ENCODE measurements around the gene SLC25A13. TPM values are rescaled to one million over a fixed set of nuclear protein-coding genes. Genes with fewer than 3 reads are reported as not detected.

SLC25A13 gene
- total and polyA plus RNA-seq, 9 of the 15 experiments (the other 6 are each of a cell fraction or from before 2014, with no cell fraction given), result 21.4 to 80.2 (median 58.7) TPM

DNA sequence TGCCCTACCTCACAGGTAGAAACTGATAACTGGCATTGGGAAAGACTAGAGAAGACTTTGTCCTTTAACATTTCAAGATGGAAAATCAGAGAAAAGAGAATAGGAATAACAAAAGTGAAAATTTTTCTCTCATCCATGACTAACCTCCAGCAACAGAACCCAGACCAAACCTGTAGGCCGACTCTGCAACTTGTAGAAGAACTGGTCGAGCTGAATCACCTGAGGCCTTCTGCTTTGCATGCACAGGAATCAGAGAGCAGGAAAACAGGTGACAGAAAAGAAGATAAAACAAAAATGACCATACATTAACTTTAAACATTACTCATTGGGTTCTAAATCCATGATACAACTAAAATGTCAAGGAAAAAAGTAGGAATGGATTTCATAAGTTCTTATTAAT lies 137.1 kb downstream of the SLC25A13 start:
- BruUV-seq (replicated peaks), result no TSS peak
- FAIRE-seq (no peak), ATAC-seq (no peak), DNase-seq (ENCODE audit: extremely low read depth in 1 of 4, low spot score in 3 of 4) (no peak)
- no peak overlapping the region for H3K27ac ChIP-seq (ENCODE audit: extremely low read depth, low read depth, low read length)
- intact Hi-C loops (cut with micrococcal nuclease) (no loop called here), in situ Hi-C loops (cut with MboI) (no loop called here)
- no peak overlapping the region for H3K4me3 ChIP-seq
- no peaks in the 10 kb centered on the region for H3K27me3 ChIP-seq (ENCODE audit: control insufficient read depth in 2 of 2, insufficient read depth in 2 of 2, low read length in 2 of 2)
- no peak overlapping the region for H2AFZ ChIP-seq (ENCODE audit: low read depth, low read length)
- no peaks in the 10 kb centered on the region for H3K9me1 ChIP-seq (ENCODE audit: control insufficient read depth, insufficient read depth, low read length)
- H4K20me1 ChIP-seq (replicated peaks; ENCODE audit: control insufficient read depth, insufficient read depth, low read length), result no peaks in the 10 kb centered on the region
- no peak overlapping the region for H3K9ac ChIP-seq (ENCODE audit: insufficient read depth in 1 of 2, low read depth in 2 of 2, low read length in 2 of 2)
- H3K79me2 ChIP-seq (ENCODE audit: control insufficient read depth, insufficient read depth, low read length), result no peaks in the 10 kb centered on the region
- ChIA-PET CTCF (ENCODE audit: low intra/inter-chr PET ratio) (no interaction called here), POLR2A (interaction anchor here (1.0 kb wide), 1 partner anchor 10 kb away, joined by 3 read pairs; no protein-coding TSS in a partner anchor)
- H3K36me3 ChIP-seq (ENCODE audit: control insufficient read depth, insufficient read depth, low read length), result peaks cover 63% of the 10 kb centered on the region; the same call in 2 of the 3 replicates
- no peaks in the 10 kb centered on the region for H3K9me3 ChIP-seq (replicated peaks; ENCODE audit: control insufficient read depth, insufficient read depth, low read depth, low read length)
- H3K4me1 ChIP-seq (replicated peaks in 1 of 2; ENCODE audit: control insufficient read depth in 2 of 2, insufficient read depth in 2 of 2, low read length in 2 of 2), result no peaks in the 10 kb centered on the region
- no peak overlapping the region for H3K4me2 ChIP-seq (ENCODE audit: insufficient read depth, low read length)
- WGBS (ENCODE audit: insufficient coverage, low coverage, missing lambda C conversion rate), result 87% methylated on average over 2 of the region's 2 CpGs
- TF ChIP-seq CBFA2T3 (IDR thresholded peaks at IDR 0.05) (no peak), TAF1 (IDR thresholded peaks at IDR 0.05; ENCODE audit: control insufficient read depth, extremely low read depth, insufficient read depth, low read length, severe bottlenecking) (no peak), ZNF263 (CRISPR knock-in tag; IDR thresholded peaks at IDR 0.05; ENCODE audit: borderline replicate concordance) (no peak), SREBF1 (IDR thresholded peaks at IDR 0.05; ENCODE audit: borderline replicate concordance, low read depth, low read length) (no peak), WHSC1 (IDR thresholded peaks at IDR 0.05; ENCODE audit: low read length) (no peak), FOXJ2 (tag; IDR thresholded peaks at IDR 0.05) (no peak), CUX1 (CRISPR knock-in tag; IDR thresholded peaks at IDR 0.05) (no peak), HOXB6 (CRISPR knock-in tag; IDR thresholded peaks at IDR 0.05; ENCODE audit: borderline replicate concordance) (no peak), CHD4 (IDR thresholded peaks at IDR 0.05; ENCODE audit: insufficient read depth, insufficient replicate concordance, low read depth, low read length, poor library complexity, severe bottlenecking) (no peak), ZNF780A (CRISPR knock-in tag; IDR thresholded peaks at IDR 0.05) (no peak), BCOR (IDR thresholded peaks at IDR 0.05) (no peak), TCFL5 (CRISPR knock-in tag; conservative IDR thresholded peaks at IDR 0.05) (no peak)
- TF ChIP-seq, protein P1, sequence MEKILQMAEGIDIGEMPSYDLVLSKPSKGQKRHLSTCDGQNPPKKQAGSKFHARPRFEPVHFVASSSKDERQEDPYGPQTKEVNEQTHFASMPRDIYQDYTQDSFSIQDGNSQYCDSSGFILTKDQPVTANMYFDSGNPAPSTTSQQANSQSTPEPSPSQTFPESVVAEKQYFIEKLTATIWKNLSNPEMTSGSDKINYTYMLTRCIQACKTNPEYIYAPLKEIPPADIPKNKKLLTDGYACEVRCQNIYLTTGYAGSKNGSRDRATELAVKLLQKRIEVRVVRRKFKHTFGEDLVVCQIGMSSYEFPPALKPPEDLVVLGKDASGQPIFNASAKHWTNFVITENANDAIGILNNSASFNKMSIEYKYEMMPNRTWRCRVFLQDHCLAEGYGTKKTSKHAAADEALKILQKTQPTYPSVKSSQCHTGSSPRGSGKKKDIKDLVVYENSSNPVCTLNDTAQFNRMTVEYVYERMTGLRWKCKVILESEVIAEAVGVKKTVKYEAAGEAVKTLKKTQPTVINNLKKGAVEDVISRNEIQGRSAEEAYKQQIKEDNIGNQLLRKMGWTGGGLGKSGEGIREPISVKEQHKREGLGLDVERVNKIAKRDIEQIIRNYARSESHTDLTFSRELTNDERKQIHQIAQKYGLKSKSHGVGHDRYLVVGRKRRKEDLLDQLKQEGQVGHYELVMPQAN (IDR thresholded peaks at IDR 0.05; ENCODE audit: borderline replicate concordance), result no peak
- TF ChIP-seq, protein P2, sequence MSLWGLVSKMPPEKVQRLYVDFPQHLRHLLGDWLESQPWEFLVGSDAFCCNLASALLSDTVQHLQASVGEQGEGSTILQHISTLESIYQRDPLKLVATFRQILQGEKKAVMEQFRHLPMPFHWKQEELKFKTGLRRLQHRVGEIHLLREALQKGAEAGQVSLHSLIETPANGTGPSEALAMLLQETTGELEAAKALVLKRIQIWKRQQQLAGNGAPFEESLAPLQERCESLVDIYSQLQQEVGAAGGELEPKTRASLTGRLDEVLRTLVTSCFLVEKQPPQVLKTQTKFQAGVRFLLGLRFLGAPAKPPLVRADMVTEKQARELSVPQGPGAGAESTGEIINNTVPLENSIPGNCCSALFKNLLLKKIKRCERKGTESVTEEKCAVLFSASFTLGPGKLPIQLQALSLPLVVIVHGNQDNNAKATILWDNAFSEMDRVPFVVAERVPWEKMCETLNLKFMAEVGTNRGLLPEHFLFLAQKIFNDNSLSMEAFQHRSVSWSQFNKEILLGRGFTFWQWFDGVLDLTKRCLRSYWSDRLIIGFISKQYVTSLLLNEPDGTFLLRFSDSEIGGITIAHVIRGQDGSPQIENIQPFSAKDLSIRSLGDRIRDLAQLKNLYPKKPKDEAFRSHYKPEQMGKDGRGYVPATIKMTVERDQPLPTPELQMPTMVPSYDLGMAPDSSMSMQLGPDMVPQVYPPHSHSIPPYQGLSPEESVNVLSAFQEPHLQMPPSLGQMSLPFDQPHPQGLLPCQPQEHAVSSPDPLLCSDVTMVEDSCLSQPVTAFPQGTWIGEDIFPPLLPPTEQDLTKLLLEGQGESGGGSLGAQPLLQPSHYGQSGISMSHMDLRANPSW (CRISPR knock-in tag; IDR thresholded peaks at IDR 0.05), result no peak

Measured in K562 (cell line).